K562 (cell line): ENCODE data around the gene PGS1. TPM values are rescaled to one million over a fixed set of nuclear protein-coding genes. Genes with fewer than 3 reads are reported as not detected.
A peak's percentile ranks its signal among the peaks of the same experiment; 100 is the strongest.

Experiments used
- ARNT ChIP-seq, 2 experiments: fragments of 450-650 bp; IDR thresholded peaks; 2 replicates each; pipeline ENCODE4 v1.6.1; 2016; ENCODE audit warnings: mild to moderate bottlenecking in 1 of 2
- CCNT2 ChIP-seq: IDR thresholded peaks from 2 replicates; pipeline ENCODE4 v1.6.1; 2011; ENCODE audit warnings: borderline replicate concordance, low read depth, mild to moderate bottlenecking, moderate library complexity, mixed read lengths, low read length; ENCODE audit not compliant: insufficient read length; ENCODE audit errors: extremely low read depth
- CEBPB ChIP-seq: fragments of 450-650 bp; IDR thresholded peaks from 2 replicates; pipeline ENCODE4 v1.6.1; 2016; ENCODE audit warnings: missing genetic modification characterization, missing compliant biosample characterization
- CHCHD3 ChIP-seq: fragments of 250-450 bp; sonication (Bioruptor Pico); IDR thresholded peaks from 2 replicates; pipeline ENCODE4 v2.1.2; 2022; ENCODE audit warnings: mild to moderate bottlenecking
- DMBX1 ChIP-seq: fragments of 250-450 bp; sonication (Bioruptor Pico); IDR thresholded peaks from 2 replicates; pipeline ENCODE4 v1.8.0; 2022; ENCODE audit warnings: inconsistent platforms, mild to moderate bottlenecking, moderate library complexity, borderline replicate concordance
- ID3 ChIP-seq, 2 experiments: fragments of 250-450 bp in 1 of 2; fragments of 450-650 bp in 1 of 2; sonication (Bioruptor Pico) in 1 of 2; IDR thresholded peaks; 2 replicates each; pipeline versions ENCODE4 v1.6.1 to v1.8.0; 2016 to 2021; ENCODE audit warnings: mild to moderate bottlenecking in 2 of 2, moderate library complexity in 2 of 2, missing compliant biosample characterization in 1 of 2, missing genetic modification characterization in 1 of 2
- JUND ChIP-seq, 2 experiments: IDR thresholded peaks; 2 replicates in 1 of 2; 3 replicates in 1 of 2; pipeline ENCODE4 v1.6.1; 2011; ENCODE audit warnings: borderline replicate concordance in 2 of 2, low read depth in 2 of 2, low read length in 2 of 2, improper control_type of control experiment in 1 of 2, missing biosample characterization in 1 of 2, missing genetic modification characterization in 1 of 2, missing genetic modification reagents in 1 of 2
- KDM1A ChIP-seq, 2 experiments: fragments of 450-650 bp; IDR thresholded peaks; 2 replicates each; pipeline ENCODE4 v1.6.1; 2016; ENCODE audit warnings: mild to moderate bottlenecking in 2 of 2
- MAFK ChIP-seq: IDR thresholded peaks from 2 replicates; pipeline ENCODE4 v1.6.1; 2011; ENCODE audit warnings: low read length, improper control_type of control experiment
- MTA2 ChIP-seq: fragments of 450-650 bp; IDR thresholded peaks from 2 replicates; pipeline ENCODE4 v1.6.1; 2016; ENCODE audit warnings: low read depth
- MXD1 ChIP-seq: fragments of 250-450 bp; sonication (Bioruptor Pico); IDR thresholded peaks from 2 replicates; pipeline ENCODE4 v1.8.0; 2021; ENCODE audit warnings: borderline replicate concordance, mild to moderate bottlenecking, moderate library complexity; ENCODE audit not compliant: poor library complexity, severe bottlenecking
- MYNN ChIP-seq, 2 experiments: sonication (generic); formaldehyde crosslinking in 1 of 2; IDR thresholded peaks; 2 replicates each; pipeline versions ENCODE4 v1.5.0 to v1.6.1; 2016 to 2020; ENCODE audit warnings: antibody characterized with exemption in 1 of 2, missing genetic modification reagents in 1 of 2
- NFE2 ChIP-seq: IDR thresholded peaks from 2 replicates; pipeline ENCODE4 v1.6.1; 2014; ENCODE audit warnings: antibody characterized with exemption, low read depth
- NUFIP1 ChIP-seq: fragments of 450-650 bp; IDR thresholded peaks from 2 replicates; pipeline ENCODE4 v1.6.1; 2018; ENCODE audit not compliant: partially characterized antibody
- PKNOX1 ChIP-seq: fragments of 450-650 bp; IDR thresholded peaks from 2 replicates; pipeline ENCODE4 v1.6.1; 2016
- RFX7 ChIP-seq: fragments of 250-450 bp; sonication (Bioruptor Pico); IDR thresholded peaks from 2 replicates; pipeline ENCODE4 v1.5.1; 2021; ENCODE audit warnings: mild to moderate bottlenecking
- SFPQ ChIP-seq: fragments of 200-400 bp; formaldehyde crosslinking; IDR thresholded peaks from 2 replicates; pipeline ENCODE4 v1.6.1; 2017; ENCODE audit warnings: mild to moderate bottlenecking, low read depth, low read length, moderate library complexity
- ZNF12 ChIP-seq: sonication (generic); formaldehyde crosslinking; IDR thresholded peaks from 2 replicates; pipeline ENCODE4 v1.4.0; 2020; ENCODE audit warnings: mild to moderate bottlenecking, missing genetic modification reagents
- ZNF41 ChIP-seq: fragments of 250-450 bp; sonication (Bioruptor Pico); conservative IDR thresholded peaks from 2 replicates; pipeline ENCODE4 v1.4.0; 2020; ENCODE audit warnings: mild to moderate bottlenecking
- ZNF551 ChIP-seq: fragments of 250-450 bp; sonication (Bioruptor Pico); IDR thresholded peaks from 2 replicates; pipeline ENCODE4 v1.5.0; 2021; ENCODE audit warnings: mild to moderate bottlenecking, moderate library complexity
- polyA plus RNA-seq, 8 experiments: library from polyadenylated mRNA; depleted of rRNA in 4 of 8; stranded (reverse) in 5 of 8; unstranded in 3 of 8; fragments of >200 nt; fragmentation: Nextera tagmentation in 2 of 8; fragmentation: Illumina TruSeq in 1 of 8; extraction: Ambion mirVana in 2 of 8; extraction: Trizol in 1 of 8; gene quantifications; 2 replicates each; pipeline versions ENCODE4 v1.2.1 to v1.2.3, GENCODE V29; 2011 to 2014; ENCODE audit warnings: inconsistent platforms in 1 of 8, missing spikeins in 1 of 8
- total RNA-seq, 7 experiments: library from RNA; depleted of rRNA in 6 of 7; stranded (reverse); fragments of >200 nt in 6 of 7; fragmentation: Illumina TruSeq in 2 of 7; extraction: Trizol in 2 of 7; gene quantifications; 2 replicates each; pipeline versions ENCODE4 v1.2.1 to v1.2.3, GENCODE V29; 2011 to 2021; ENCODE audit warnings: low replicate concordance in 1 of 7
- TF ChIP-seq, protein P1 (sequence below): sonication (generic); formaldehyde crosslinking; IDR thresholded peaks from 2 replicates; pipeline ENCODE4 v1.8.1; 2023; ENCODE audit warnings: mild to moderate bottlenecking, missing genetic modification reagents

Gene PGS1
- total and polyA plus RNA-seq, 9 of the 15 experiments (the other 6 are each of a cell fraction or from before 2014, with no cell fraction given), result 1.3 to 39.4 (median 22.3) TPM

- no peak for TF ChIP-seq ZNF12 (CRISPR knock-in tag)
- no peak for TF ChIP-seq ZNF41 (CRISPR knock-in tag)
- no peak; the same call in 1 of the 2 replicates for TF ChIP-seq MYNN (IDR thresholded peaks at IDR 0.05)
- no peak for TF ChIP-seq MYNN (CRISPR knock-in tag; IDR thresholded peaks at IDR 0.05)
- TF ChIP-seq ID3 (CRISPR knock-in tag; IDR thresholded peaks at IDR 0.05), result no peak
- peak; percentile 83 for TF ChIP-seq ID3 (tag; IDR thresholded peaks at IDR 0.05)
- TF ChIP-seq PKNOX1, result peak; percentile 81
- TF ChIP-seq MTA2, result 0 out of 2 replicates have a peak, but pooled peaks have one; percentile 28
- peak; percentile 13; the same call in 1 of the 2 replicates for TF ChIP-seq JUND (IDR thresholded peaks at IDR 0.05; ENCODE audit: borderline replicate concordance, low read depth, low read length)
- TF ChIP-seq JUND (tag; IDR thresholded peaks at IDR 0.05; ENCODE audit: borderline replicate concordance, low read depth, low read length), result peak; percentile 49; the same call in 1 of the 3 replicates
- no peak for TF ChIP-seq CCNT2
- TF ChIP-seq ZNF551 (CRISPR knock-in tag), result no peak
- TF ChIP-seq ARNT (IDR thresholded peaks at IDR 0.05), result no peak
- no peak for TF ChIP-seq NUFIP1
- no peak for TF ChIP-seq CEBPB (tag)
- TF ChIP-seq, protein P1, sequence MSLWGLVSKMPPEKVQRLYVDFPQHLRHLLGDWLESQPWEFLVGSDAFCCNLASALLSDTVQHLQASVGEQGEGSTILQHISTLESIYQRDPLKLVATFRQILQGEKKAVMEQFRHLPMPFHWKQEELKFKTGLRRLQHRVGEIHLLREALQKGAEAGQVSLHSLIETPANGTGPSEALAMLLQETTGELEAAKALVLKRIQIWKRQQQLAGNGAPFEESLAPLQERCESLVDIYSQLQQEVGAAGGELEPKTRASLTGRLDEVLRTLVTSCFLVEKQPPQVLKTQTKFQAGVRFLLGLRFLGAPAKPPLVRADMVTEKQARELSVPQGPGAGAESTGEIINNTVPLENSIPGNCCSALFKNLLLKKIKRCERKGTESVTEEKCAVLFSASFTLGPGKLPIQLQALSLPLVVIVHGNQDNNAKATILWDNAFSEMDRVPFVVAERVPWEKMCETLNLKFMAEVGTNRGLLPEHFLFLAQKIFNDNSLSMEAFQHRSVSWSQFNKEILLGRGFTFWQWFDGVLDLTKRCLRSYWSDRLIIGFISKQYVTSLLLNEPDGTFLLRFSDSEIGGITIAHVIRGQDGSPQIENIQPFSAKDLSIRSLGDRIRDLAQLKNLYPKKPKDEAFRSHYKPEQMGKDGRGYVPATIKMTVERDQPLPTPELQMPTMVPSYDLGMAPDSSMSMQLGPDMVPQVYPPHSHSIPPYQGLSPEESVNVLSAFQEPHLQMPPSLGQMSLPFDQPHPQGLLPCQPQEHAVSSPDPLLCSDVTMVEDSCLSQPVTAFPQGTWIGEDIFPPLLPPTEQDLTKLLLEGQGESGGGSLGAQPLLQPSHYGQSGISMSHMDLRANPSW (CRISPR knock-in tag), result no peak
- TF ChIP-seq MXD1 (CRISPR knock-in tag), result no peak
- no peak for TF ChIP-seq DMBX1 (CRISPR knock-in tag)
- TF ChIP-seq MAFK, result no peak
- no peak for TF ChIP-seq SFPQ
- TF ChIP-seq NFE2, result peak; percentile 50; the same call in 1 of the 2 replicates
- TF ChIP-seq CHCHD3 (CRISPR knock-in tag), result no peak
- peak in 1 of 2 experiments; percentile 93; a peak in 3 of 4 replicates for TF ChIP-seq KDM1A (IDR thresholded peaks at IDR 0.05)
- TF ChIP-seq RFX7 (CRISPR knock-in tag), result no peak
Measured at GRCh38 chr17:78411241-78411857, 32.9 kb downstream of the PGS1 start (continued).
